Inflammatory macrophage (primary cell): ENCODE results near the gene CSF3.

Experiments
- DNase-seq, 2 donors: peaks; one replicate each; pipeline ENCODE4 v3.0.0-alpha.2; 2020 to 2022
- total RNA-seq, 18 experiments: gene quantifications; one replicate each; lab custom pipeline; 2026; ENCODE audit warnings: mixed read lengths in 6 of 18, inconsistent platforms in 2 of 18; lab: John Stamatoyannopoulos, UW

Gene CSF3
- total RNA-seq = 0 to 148 (median 0.13) reads per million in 18 experiments

GRCh38 chr17:40015005-40015997, at the start of gene CSF3:
Gene CSF3 (plus strand): TSS chr17:40015440. CDS start chr17:40015475, 35 bp downstream.
- DNase-seq = no peak

GRCh38 chr17:39966771-39967170, 48.5 kb upstream of the CSF3 start:
- DNase-seq = no peak

GRCh38 chr17:39968761-39969160, 46.5 kb upstream of the CSF3 start:
- DNase-seq = no peak

- DNase-seq = peak; percentile 55 to 73
These were observed 45.9 kb upstream of the CSF3 start for GRCh38 chr17:39969375-39969774.

- DNase-seq = no peak
These were observed 45.0 kb upstream of the CSF3 start for GRCh38 chr17:39970157-39970692.

GRCh38 chr17:39971076-39971603, 44.1 kb upstream of the CSF3 start:
- no peak for DNase-seq

- peak; percentile 84 to 89 for DNase-seq
These were observed 43.0 kb upstream of the CSF3 start for GRCh38 chr17:39972271-39972670.

- no peak for DNase-seq
These were observed 41.7 kb upstream of the CSF3 start for GRCh38 chr17:39973496-39973895.

- DNase-seq = no peak
These were observed 40.8 kb upstream of the CSF3 start for GRCh38 chr17:39974433-39974832.

GRCh38 chr17:39975801-39976200, 39.4 kb upstream of the CSF3 start:
- no peak for DNase-seq

- peak; percentile 42 to 49 for DNase-seq
These were observed 36.1 kb upstream of the CSF3 start for GRCh38 chr17:39979016-39979670.

GRCh38 chr17:39979893-39980350, 35.3 kb upstream of the CSF3 start:
- DNase-seq = peak in 1 of 2 donors; percentile 12

GRCh38 chr17:39980351-39981206, 34.7 kb upstream of the CSF3 start, which contains the start of gene PSMD3:
Gene PSMD3 (plus strand): TSS chr17:39980807. CDS start chr17:39980971, 164 bp downstream.
- peak; percentile 100 for DNase-seq

- DNase-seq = no peak
These were observed 34.0 kb upstream of the CSF3 start for GRCh38 chr17:39981207-39981741.

- peak in 1 of 2 donors; percentile 37 for DNase-seq
These were observed 33.4 kb upstream of the CSF3 start for GRCh38 chr17:39981766-39982375.

- DNase-seq = no peak
These were observed 26.9 kb upstream of the CSF3 start for GRCh38 chr17:39988206-39988810.

- DNase-seq = no peak
These were observed 20.8 kb upstream of the CSF3 start for GRCh38 chr17:39994448-39994847.

- DNase-seq = no peak
These were observed 19.8 kb upstream of the CSF3 start for GRCh38 chr17:39995438-39995837.

GRCh38 chr17:39996162-39996561, 19.1 kb upstream of the CSF3 start:
- DNase-seq = no peak

GRCh38 chr17:39996800-39997199, 18.4 kb upstream of the CSF3 start:
- DNase-seq = peak; percentile 79 to 88

- no peak for DNase-seq
These were observed 17.7 kb upstream of the CSF3 start for GRCh38 chr17:39997543-39997942.
